Stomach (tissue), 4 donors: Measurements from ENCODE around the gene PRKD1.

Experiments used
- POLR2AphosphoS5 ChIP-seq, 3 donors: sonication (generic); formaldehyde crosslinking; IDR thresholded peaks; one replicate each; pipeline ENCODE4 v1.6.1; 2016; ENCODE audit warnings: antibody characterized with exemption in 3 of 3
- TF ChIP-seq, protein P1 (sequence below), 7 experiments: fragments of 450-650 bp in 4 of 7; fragments of 200-600 bp in 3 of 7; sonication (generic) in 3 of 7; IDR thresholded peaks; one replicate each; pipeline ENCODE4 v1.5.1; 2016 to 2019; ENCODE audit warnings: antibody characterized with exemption in 7 of 7, control low read depth in 2 of 7, mild to moderate bottlenecking in 1 of 7

DNA sequence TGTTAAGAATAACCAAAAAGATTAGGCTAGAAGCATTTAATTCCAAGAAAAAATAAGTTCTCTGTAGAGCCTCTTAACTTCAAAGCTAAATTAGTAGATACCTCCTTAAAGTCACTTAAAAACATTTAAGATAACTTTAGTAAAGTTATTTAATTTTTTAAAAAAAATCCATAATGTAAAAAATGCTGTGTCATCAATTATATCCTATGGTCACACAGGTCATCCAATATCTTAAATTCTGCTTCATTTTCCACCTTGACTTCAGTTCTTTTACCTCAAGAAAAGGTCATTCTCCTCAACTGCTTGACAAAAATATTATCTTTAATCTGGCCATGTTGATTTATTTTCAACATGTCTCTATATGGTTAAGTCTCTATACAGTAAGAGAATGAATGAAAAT, 274.3 kb downstream of the PRKD1 start:
- TF ChIP-seq, protein P1, sequence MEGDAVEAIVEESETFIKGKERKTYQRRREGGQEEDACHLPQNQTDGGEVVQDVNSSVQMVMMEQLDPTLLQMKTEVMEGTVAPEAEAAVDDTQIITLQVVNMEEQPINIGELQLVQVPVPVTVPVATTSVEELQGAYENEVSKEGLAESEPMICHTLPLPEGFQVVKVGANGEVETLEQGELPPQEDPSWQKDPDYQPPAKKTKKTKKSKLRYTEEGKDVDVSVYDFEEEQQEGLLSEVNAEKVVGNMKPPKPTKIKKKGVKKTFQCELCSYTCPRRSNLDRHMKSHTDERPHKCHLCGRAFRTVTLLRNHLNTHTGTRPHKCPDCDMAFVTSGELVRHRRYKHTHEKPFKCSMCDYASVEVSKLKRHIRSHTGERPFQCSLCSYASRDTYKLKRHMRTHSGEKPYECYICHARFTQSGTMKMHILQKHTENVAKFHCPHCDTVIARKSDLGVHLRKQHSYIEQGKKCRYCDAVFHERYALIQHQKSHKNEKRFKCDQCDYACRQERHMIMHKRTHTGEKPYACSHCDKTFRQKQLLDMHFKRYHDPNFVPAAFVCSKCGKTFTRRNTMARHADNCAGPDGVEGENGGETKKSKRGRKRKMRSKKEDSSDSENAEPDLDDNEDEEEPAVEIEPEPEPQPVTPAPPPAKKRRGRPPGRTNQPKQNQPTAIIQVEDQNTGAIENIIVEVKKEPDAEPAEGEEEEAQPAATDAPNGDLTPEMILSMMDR (IDR thresholded peaks at IDR 0.05): no peak
- no peak for TF ChIP-seq POLR2AphosphoS5 (IDR thresholded peaks at IDR 0.05)
